ENCODE data around the gene FMN1. TPM values are rescaled to one million over a fixed set of nuclear protein-coding genes. Genes with fewer than 3 reads are reported as not detected.
"Not testable (repeated sequence)": the region's sequence is repeated elsewhere in the genome, so short reads cannot be mapped to it uniquely, and the experiment has no call there.

FMN1 gene
- total RNA-seq, 1 experiment from 2014 or later: 1.4 TPM

DNA sequence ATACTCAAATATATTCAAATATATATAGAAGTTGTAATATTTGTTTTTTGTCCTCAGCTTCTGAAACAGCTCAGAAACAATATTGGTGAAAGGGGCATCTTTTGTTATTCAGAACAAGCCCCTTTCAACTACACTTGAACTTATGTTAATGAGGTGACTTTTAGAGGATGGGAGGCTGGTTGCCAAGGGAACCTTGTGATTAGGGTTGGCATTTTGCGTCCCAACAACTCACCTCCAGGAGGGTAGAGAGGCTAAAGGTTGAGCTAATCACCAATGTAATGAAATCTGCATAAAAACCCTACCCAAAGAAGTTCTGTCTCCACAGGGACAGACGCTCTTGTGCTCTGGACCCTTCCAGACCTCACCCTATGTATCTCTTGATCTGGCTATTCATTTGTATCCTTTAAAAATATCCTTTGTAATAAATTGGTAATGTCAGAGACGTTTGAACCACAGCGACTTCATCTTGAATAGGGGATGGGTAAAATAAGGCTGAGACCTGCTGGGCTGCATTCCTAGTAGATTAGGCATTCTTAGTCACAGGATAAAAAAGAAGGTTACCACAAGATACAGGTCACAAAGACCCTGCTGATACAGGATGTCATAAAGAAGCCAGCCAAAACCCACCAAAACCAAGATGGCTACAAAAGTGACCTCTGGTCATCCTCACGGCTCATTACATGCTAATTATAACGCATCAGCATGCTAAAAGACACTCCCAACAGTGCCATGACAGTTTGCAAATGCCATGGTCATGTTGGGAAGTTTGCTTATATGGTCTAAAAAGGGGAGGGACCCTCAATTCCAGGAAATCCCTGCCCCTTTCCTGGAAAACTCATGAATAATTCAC is 111.1 kb downstream of the FMN1 start:
- DNase-seq (ENCODE audit: low read depth): no peak
- in situ Hi-C loops (cut with HindIII; ENCODE audit: low pct_unique_long_range_greater_than_20kb, low sequenced_read_pairs): no loop called here

DNA sequence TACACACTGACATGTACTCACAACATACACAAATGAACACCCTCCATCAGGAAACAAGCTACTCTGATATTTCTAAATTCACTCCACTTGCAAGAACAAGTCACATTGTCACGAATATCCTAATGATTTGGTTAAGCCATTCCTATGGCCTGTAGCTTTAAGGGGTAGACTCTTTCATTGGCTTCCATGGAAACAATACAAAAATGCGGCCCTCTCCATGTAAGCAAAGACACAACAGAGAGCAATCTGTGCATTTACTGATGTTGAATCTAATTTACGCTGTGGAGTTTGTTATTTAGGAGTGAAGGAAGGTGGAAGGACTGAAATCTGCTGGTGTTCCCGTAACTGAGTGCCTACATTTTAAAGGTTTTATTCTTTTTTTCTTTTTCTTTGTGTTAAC is 114.5 kb downstream of the FMN1 start:
- no peak for DNase-seq (ENCODE audit: low read depth)
- in situ Hi-C loops (cut with HindIII; ENCODE audit: low pct_unique_long_range_greater_than_20kb, low sequenced_read_pairs): no loop called here

GRCh38 chr15:33078607-33079006 is 115.9 kb downstream of the FMN1 start:
- in situ Hi-C loops (cut with HindIII; ENCODE audit: low pct_unique_long_range_greater_than_20kb, low sequenced_read_pairs): no loop called here
- no peak for DNase-seq (ENCODE audit: low read depth)

- in situ Hi-C loops (cut with HindIII; ENCODE audit: low pct_unique_long_range_greater_than_20kb, low sequenced_read_pairs): no loop called here
Measured at GRCh38 chr15:33076937-33077336, 117.6 kb downstream of the FMN1 start.

DNA sequence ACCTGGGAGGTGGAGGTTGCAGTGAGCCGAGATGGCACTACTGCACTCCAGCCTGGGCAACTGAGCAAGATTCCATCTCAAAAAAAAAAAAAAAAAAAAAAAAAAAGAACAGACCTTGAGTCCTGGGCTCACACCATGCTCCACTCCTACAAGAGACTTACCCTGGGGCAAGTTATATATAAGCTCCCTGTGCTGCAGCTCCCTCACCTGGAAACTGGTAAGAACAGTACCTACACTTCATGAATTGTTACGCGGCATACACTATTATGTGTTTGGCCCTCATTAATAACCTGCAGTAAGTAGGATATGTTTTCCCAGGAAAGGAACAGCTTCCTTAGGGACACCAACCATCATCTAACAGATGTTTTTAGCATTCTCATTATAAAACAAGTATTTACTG is 119.6 kb downstream of the FMN1 start:
- no peak for DNase-seq (ENCODE audit: low read depth)
- in situ Hi-C loops (cut with HindIII; ENCODE audit: low pct_unique_long_range_greater_than_20kb, low sequenced_read_pairs): no loop called here

More at GRCh38 chr15:33076937-33077336, 117.6 kb downstream of the FMN1 start:
- no peak for DNase-seq (ENCODE audit: low read depth)

GRCh38 chr15:33074212-33074611 is 120.3 kb downstream of the FMN1 start:
- in situ Hi-C loops (cut with HindIII; ENCODE audit: low pct_unique_long_range_greater_than_20kb, low sequenced_read_pairs): no loop called here

DNA sequence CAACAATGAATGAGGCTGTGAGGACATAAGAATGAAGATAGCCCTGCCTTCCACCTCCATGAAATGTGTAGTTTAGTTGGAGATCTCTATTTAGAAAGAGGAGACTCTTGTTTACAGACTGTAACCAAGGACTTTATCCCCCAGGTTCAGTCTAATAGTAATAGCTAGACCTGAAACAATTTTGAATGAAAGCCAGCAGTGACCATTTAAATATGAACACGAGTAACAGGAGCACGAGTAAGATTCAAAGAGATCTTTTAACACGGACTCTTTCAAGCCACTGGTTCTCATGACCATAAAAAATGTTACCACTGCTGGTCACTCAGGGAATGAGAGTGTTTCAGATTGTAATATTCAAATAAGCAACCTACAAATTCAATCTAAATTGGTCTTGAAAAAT is 123.1 kb downstream of the FMN1 start:
- in situ Hi-C loops (cut with HindIII; ENCODE audit: low pct_unique_long_range_greater_than_20kb, low sequenced_read_pairs): no loop called here
- no peak for DNase-seq (ENCODE audit: low read depth)

More at GRCh38 chr15:33074212-33074611, 120.3 kb downstream of the FMN1 start:
- no peak for DNase-seq (ENCODE audit: low read depth)

- DNase-seq (ENCODE audit: low read depth); in situ Hi-C loops (cut with HindIII; ENCODE audit: low pct_unique_long_range_greater_than_20kb, low sequenced_read_pairs): not testable (repeated sequence)
Measured at GRCh38 chr15:33069903-33070302, 124.6 kb downstream of the FMN1 start.

GRCh38 chr15:33069161-33069560 is 125.4 kb downstream of the FMN1 start:
- in situ Hi-C loops (cut with HindIII; ENCODE audit: low pct_unique_long_range_greater_than_20kb, low sequenced_read_pairs): no loop called here
- DNase-seq (ENCODE audit: low read depth): no peak

DNA sequence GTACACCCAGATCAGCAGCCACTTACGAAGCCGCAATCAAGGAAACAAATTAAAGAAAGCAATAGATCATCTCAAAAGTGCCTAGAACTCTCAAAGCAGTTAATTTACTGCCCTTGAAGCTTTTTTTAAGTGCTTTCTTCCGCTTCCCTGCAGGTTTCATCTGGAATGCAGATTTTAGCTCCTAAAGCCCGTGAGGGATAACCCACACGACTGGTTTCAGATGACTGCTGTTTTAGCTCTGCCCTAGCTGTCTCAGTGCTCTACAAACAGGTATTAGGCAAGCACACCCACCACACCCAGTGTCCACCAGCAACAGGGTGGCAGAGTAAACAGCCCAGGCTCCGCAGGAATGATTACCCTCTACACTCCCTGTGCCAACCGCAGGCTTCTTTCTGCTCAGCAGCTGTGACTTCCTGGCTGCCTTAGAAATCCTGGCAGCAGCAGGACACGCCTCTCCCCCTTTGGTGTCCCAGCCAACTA is 126.0 kb downstream of the FMN1 start:
- peak; percentile 91 for DNase-seq (ENCODE audit: low read depth)
- in situ Hi-C loops (cut with HindIII; ENCODE audit: low pct_unique_long_range_greater_than_20kb, low sequenced_read_pairs): no loop called here

DNA sequence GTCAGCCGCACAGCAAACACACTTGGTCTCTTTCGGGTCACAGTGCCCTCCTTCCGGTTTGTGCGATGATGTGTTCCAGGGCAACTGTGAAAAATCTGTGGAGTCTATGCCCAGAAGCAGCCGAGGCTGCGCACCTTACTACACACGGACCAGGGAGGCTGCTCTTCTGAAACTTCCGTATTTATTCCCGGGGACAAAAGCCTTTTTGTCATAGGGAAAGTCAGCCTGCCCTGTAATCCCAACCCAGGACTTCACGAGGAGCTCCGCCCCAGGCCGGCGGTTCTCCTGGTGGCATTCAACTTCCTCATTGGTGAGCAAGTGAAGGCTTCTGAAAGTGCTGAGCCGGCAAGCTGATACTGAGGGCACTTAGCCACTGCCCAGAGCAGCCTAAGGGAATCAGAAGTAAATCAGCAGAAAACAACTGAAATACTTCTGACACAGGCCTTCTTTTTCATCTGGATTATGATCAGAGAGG is 126.5 kb downstream of the FMN1 start:
- in situ Hi-C loops (cut with HindIII; ENCODE audit: low pct_unique_long_range_greater_than_20kb, low sequenced_read_pairs): no loop called here

DNA sequence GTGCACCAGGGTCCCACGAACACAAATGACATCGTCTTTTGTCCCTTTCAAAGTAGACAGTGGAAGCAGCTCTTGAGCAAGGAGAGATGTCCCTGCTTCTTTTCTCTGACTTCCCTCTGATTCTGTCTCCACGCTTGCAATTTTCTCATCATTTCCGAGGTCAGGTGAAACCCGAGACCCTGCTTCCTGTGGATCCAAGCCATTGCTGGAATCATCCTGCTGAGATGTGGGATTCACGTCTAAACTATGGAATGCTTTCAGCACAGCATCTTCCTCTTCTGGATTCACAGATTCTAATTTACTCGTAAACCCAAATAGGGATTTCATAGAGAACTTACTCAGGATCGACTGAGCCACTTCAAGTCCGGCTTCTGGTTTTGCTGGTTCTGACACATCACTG is 127.1 kb downstream of the FMN1 start:
- in situ Hi-C loops (cut with HindIII; ENCODE audit: low pct_unique_long_range_greater_than_20kb, low sequenced_read_pairs): no loop called here
- DNase-seq (ENCODE audit: low read depth): no peak

More for the DNA sequence above, 126.5 kb downstream of the FMN1 start:
- DNase-seq (ENCODE audit: low read depth): peak; percentile 74

- in situ Hi-C loops (cut with HindIII; ENCODE audit: low pct_unique_long_range_greater_than_20kb, low sequenced_read_pairs): no loop called here
- DNase-seq (ENCODE audit: low read depth): no peak
Measured at GRCh38 chr15:33066584-33066983, 127.9 kb downstream of the FMN1 start.

DNA sequence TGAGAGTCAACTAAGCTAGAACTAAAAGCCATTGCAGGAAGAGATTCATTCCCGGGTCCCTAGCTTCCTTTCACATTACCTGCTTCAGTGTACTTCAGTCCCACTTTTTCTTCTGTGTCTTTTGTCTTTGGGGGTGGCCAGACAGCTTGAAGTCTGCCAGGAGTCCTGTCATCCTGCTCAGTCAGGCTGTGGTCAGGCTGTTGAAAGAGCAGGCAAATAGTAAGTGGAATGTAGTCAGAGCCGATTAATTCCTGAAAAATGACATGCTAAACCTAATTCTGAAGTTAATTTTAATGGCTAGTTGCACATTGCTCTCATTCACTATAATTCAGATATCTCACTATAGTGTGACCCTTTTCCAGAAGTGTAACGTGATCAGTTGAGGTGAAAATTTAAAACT is 129.6 kb downstream of the FMN1 start:
- DNase-seq (ENCODE audit: low read depth): no peak
- in situ Hi-C loops (cut with HindIII; ENCODE audit: low pct_unique_long_range_greater_than_20kb, low sequenced_read_pairs): no loop called here

DNA sequence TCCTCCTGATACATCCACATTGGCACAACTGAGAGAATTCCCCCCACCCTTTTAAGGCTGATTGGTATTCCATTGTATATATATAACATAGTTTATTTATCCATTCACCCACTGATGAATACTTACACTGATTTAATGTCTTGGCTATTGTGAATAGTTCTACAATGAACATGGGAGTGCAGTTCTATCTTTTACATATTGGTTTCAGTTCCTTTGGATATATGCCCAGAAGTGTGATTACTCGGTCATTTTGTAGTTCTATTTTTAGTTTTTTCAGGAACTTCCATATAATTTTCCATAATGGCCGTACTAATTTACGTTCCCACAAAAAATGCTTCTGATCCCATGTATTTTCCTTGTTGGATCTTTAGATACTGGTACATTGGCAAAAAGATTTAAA is 135.3 kb downstream of the FMN1 start:
- in situ Hi-C loops (cut with HindIII; ENCODE audit: low pct_unique_long_range_greater_than_20kb, low sequenced_read_pairs): no loop called here
- DNase-seq (ENCODE audit: low read depth): no peak

- in situ Hi-C loops (cut with HindIII; ENCODE audit: low pct_unique_long_range_greater_than_20kb, low sequenced_read_pairs): no loop called here
- no peak for DNase-seq (ENCODE audit: low read depth)
Measured at GRCh38 chr15:33057845-33058244, 136.7 kb downstream of the FMN1 start.

DNA sequence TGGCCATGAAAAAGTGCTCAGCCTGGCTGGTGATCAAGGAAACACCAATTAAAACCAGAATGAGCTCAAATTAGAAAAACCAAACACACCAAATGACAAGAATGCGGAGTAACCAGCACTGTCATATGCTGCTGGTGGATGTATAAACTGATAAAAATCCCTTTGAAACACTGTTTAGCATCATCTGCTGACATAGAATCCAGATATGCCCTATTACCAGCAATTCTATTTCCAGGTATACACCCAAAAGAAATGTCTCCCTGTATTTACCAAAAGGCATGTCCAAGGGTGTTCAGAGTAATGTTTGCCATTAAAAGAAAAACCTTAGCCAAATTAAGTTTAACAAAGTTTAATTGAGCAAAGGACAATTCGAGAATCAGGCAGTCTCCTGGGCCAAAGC is 138.6 kb downstream of the FMN1 start:
- in situ Hi-C loops (cut with HindIII; ENCODE audit: low pct_unique_long_range_greater_than_20kb, low sequenced_read_pairs): no loop called here
- DNase-seq (ENCODE audit: low read depth): no peak

- in situ Hi-C loops (cut with HindIII; ENCODE audit: low pct_unique_long_range_greater_than_20kb, low sequenced_read_pairs): no loop called here
Measured at GRCh38 chr15:33051528-33051927, 143.0 kb downstream of the FMN1 start.

GRCh38 chr15:33048255-33048654 is 146.3 kb downstream of the FMN1 start:
- in situ Hi-C loops (cut with HindIII; ENCODE audit: low pct_unique_long_range_greater_than_20kb, low sequenced_read_pairs): no loop called here

More at GRCh38 chr15:33051528-33051927, 143.0 kb downstream of the FMN1 start:
- no peak for DNase-seq (ENCODE audit: low read depth)

DNA sequence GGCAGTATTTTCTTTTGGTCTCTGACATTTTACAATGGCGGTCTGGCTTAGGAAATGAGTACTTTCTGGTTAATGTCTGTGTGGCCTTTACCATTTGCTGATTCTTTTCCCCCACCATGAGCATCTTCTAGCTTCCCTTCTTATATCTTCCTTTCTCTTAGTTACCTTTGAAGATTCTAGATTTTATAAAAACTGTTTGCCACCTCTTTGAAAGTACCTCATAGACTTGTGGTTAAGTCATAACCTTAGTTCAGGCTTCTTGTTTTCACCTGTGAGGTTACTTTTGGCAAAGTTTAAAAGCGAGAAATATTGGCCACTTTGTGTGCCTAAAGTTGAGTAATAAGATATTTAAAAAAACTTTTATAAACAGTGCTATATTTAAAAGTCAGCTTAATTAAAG is 147.4 kb downstream of the FMN1 start:
- in situ Hi-C loops (cut with HindIII; ENCODE audit: low pct_unique_long_range_greater_than_20kb, low sequenced_read_pairs): no loop called here
- no peak for DNase-seq (ENCODE audit: low read depth)

More at GRCh38 chr15:33048255-33048654, 146.3 kb downstream of the FMN1 start:
- DNase-seq (ENCODE audit: low read depth): no peak

Measured in Caki2 (cell line).